ENCODE measurements around the gene YPEL2.
"Not testable (repeated sequence)": the region's sequence is repeated elsewhere in the genome, so short reads cannot be mapped to it uniquely, and the experiment has no call there.

Gene YPEL2

GRCh38 chr17:59331129-59331928 is at the start of gene YPEL2:
Gene YPEL2, plus strand, starts transcription at chr17:59331655. Its CDS starts 21,755 bp downstream, at chr17:59353410.
- peak; percentile 92 for DNase-seq (ENCODE audit: low spot score)

GRCh38 chr17:59284317-59284716 is 47.1 kb upstream of the YPEL2 start:
- no peak for DNase-seq (ENCODE audit: low spot score)

- no peak for DNase-seq (ENCODE audit: low spot score)
These were observed 44.0 kb upstream of the YPEL2 start for GRCh38 chr17:59287452-59287851.

GRCh38 chr17:59287891-59288290 is 43.6 kb upstream of the YPEL2 start:
- DNase-seq (ENCODE audit: low spot score): no peak

- no peak for DNase-seq (ENCODE audit: low spot score)
These were observed 41.5 kb upstream of the YPEL2 start for GRCh38 chr17:59289981-59290301.

GRCh38 chr17:59290302-59290998 is 41.0 kb upstream of the YPEL2 start:
- not testable (repeated sequence) for DNase-seq (ENCODE audit: low spot score)

- DNase-seq (ENCODE audit: low spot score): no peak
These were observed 39.3 kb upstream of the YPEL2 start for GRCh38 chr17:59292174-59292523.

- no peak for DNase-seq (ENCODE audit: low spot score)
These were observed 35.3 kb upstream of the YPEL2 start for GRCh38 chr17:59296190-59296589.

- no peak for DNase-seq (ENCODE audit: low spot score)
These were observed 32.9 kb upstream of the YPEL2 start for GRCh38 chr17:59298521-59298920.

- DNase-seq (ENCODE audit: low spot score): no peak
These were observed 31.9 kb upstream of the YPEL2 start for GRCh38 chr17:59299400-59300092.

- DNase-seq (ENCODE audit: low spot score): no peak
These were observed 30.5 kb upstream of the YPEL2 start for GRCh38 chr17:59300941-59301340.

- DNase-seq (ENCODE audit: low spot score): no peak
These were observed 26.6 kb upstream of the YPEL2 start for GRCh38 chr17:59304811-59305210.

- DNase-seq (ENCODE audit: low spot score): no peak
These were observed 21.1 kb upstream of the YPEL2 start for GRCh38 chr17:59310263-59310920.

GRCh38 chr17:59311051-59311468 is 20.4 kb upstream of the YPEL2 start:
- DNase-seq (ENCODE audit: low spot score): peak; percentile 70

- DNase-seq (ENCODE audit: low spot score): not testable (repeated sequence)
These were observed 19.9 kb upstream of the YPEL2 start for GRCh38 chr17:59311521-59311920.

GRCh38 chr17:59315866-59316265 is 15.6 kb upstream of the YPEL2 start:
- DNase-seq (ENCODE audit: low spot score): no peak

- DNase-seq (ENCODE audit: low spot score): no peak
These were observed 4.1 kb upstream of the YPEL2 start for GRCh38 chr17:59327121-59327980.

GRCh38 chr17:59327981-59328290 is 3.5 kb upstream of the YPEL2 start:
- DNase-seq (ENCODE audit: low spot score): peak; percentile 58

GRCh38 chr17:59328601-59329000 is 2.9 kb upstream of the YPEL2 start:
- DNase-seq (ENCODE audit: low spot score): no peak

GRCh38 chr17:59329176-59330052 is 2.0 kb upstream of the YPEL2 start:
- DNase-seq (ENCODE audit: low spot score): peak; percentile 65
